ENCODE measurements around the gene ARHGAP25.

- TF ChIP-seq CTCF (IDR thresholded peaks at IDR 0.05) (no peak), POLR2A (IDR thresholded peaks at IDR 0.05) (no peak), EP300 (IDR thresholded peaks at IDR 0.05) (no peak), POLR2AphosphoS5 (IDR thresholded peaks at IDR 0.05) (no peak)
Observed at GRCh38 chr2:68730828-68731227, 3.8 kb upstream of the ARHGAP25 start.

Data from upper lobe of left lung (tissue), 4 donors.